Hepatic stellate cell (primary cell): ENCODE measurements around the gene OTX2.

Experiments
- DNase-seq: peaks from one replicate; pipeline ENCODE4 v3.0.0; 2011; ENCODE audit warnings: low spot score

The OTX2 gene

GRCh38 chr14:56810147-56810719 is at the start of gene OTX2:
Gene OTX2 (minus strand): TSS chr14:56810479. CDS start chr14:56805456, 5,023 bp downstream.
- no peak for DNase-seq

GRCh38 chr14:56858422-56858821 is 48.1 kb upstream of the OTX2 start:
- no peak for DNase-seq

GRCh38 chr14:56857216-56857615 is 46.9 kb upstream of the OTX2 start:
- DNase-seq, result no peak

- no peak for DNase-seq
These were observed 45.7 kb upstream of the OTX2 start for GRCh38 chr14:56855891-56856461.

GRCh38 chr14:56854325-56854724 is 44.0 kb upstream of the OTX2 start:
- no peak for DNase-seq

GRCh38 chr14:56846970-56847930 is 37.0 kb upstream of the OTX2 start:
- no peak for DNase-seq

- no peak for DNase-seq
These were observed 34.2 kb upstream of the OTX2 start for GRCh38 chr14:56844406-56845002.

GRCh38 chr14:56841611-56842010 is 31.3 kb upstream of the OTX2 start:
- DNase-seq, result no peak

GRCh38 chr14:56840221-56840620 is 29.9 kb upstream of the OTX2 start:
- no peak for DNase-seq

- DNase-seq, result no peak
These were observed 18.9 kb upstream of the OTX2 start for GRCh38 chr14:56829151-56829550.

- DNase-seq, result no peak
These were observed 15.9 kb upstream of the OTX2 start for GRCh38 chr14:56826214-56826613.

- DNase-seq, result no peak
These were observed 11.7 kb upstream of the OTX2 start for GRCh38 chr14:56821805-56822610.

GRCh38 chr14:56821177-56821576 is 10.9 kb upstream of the OTX2 start:
- DNase-seq, result no peak

- DNase-seq, result no peak
These were observed 7.2 kb upstream of the OTX2 start for GRCh38 chr14:56817396-56817921.

- no peak for DNase-seq
These were observed 6.5 kb upstream of the OTX2 start for GRCh38 chr14:56816574-56817391.

- no peak for DNase-seq
These were observed 5.5 kb upstream of the OTX2 start for GRCh38 chr14:56815745-56816144.

- DNase-seq, result no peak
These were observed 4.9 kb upstream of the OTX2 start for GRCh38 chr14:56814969-56815700.

- no peak for DNase-seq
These were observed 4.3 kb upstream of the OTX2 start for GRCh38 chr14:56814519-56814959.

GRCh38 chr14:56813143-56813551 is 2.9 kb upstream of the OTX2 start:
- no peak for DNase-seq
